ENCODE data around the gene SH2D4B. TPM values are rescaled to one million over a fixed set of nuclear protein-coding genes. Genes with fewer than 3 reads are reported as not detected.

The SH2D4B gene
- total RNA-seq, 1 experiment from 2014 or later: not detected

- Histone ChIP-seq H3K4me3 (ENCODE audit: low read length) (no peak overlapping the region), H3K4me1 (ENCODE audit: insufficient read depth, low read length) (no peaks in the 10 kb centered on the region), H3K9me3 (ENCODE audit: low read length) (no peaks in the 10 kb centered on the region), H3K27me3 (ENCODE audit: low read length) (no peaks in the 10 kb centered on the region), H3K9ac (ENCODE audit: low read length) (no peak overlapping the region), H3K9me2 (replicated peaks; ENCODE audit: low read length) (no peaks in the 10 kb centered on the region), H3K4me2 (ENCODE audit: low read length) (no peak overlapping the region), H3K36me3 (ENCODE audit: low read depth, low read length) (no peaks in the 10 kb centered on the region), H2AFZ (ENCODE audit: low read length) (no peak overlapping the region), H3F3A (ENCODE audit: low read length, unreplicated experiment) (no peaks in the 10 kb centered on the region), H4K20me1 (ENCODE audit: low read length) (no peaks in the 10 kb centered on the region), H3K27ac (ENCODE audit: low read length) (no peak overlapping the region), H3K79me2 (ENCODE audit: low read length) (no peaks in the 10 kb centered on the region)
- no TSS peak for BruUV-seq (replicated peaks)
- DNase-seq: no peak
- ATAC-seq: no peak
- TF ChIP-seq EZH2 (IDR thresholded peaks at IDR 0.05; ENCODE audit: low read length, unreplicated experiment) (no peak), CTCF (conservative IDR thresholded peaks at IDR 0.05; ENCODE audit: low read depth, low read length) (no peak)
- ChIA-PET CTCF (no interaction called here), POLR2A (ENCODE audit: unreplicated experiment) (no interaction called here)
- intact Hi-C loops (cut with micrococcal nuclease): no loop called here
Observed at GRCh38 chr10:80538481-80539185, 931 bp downstream of the SH2D4B start.

- intact Hi-C loops (cut with micrococcal nuclease): no loop called here
Observed at GRCh38 chr10:80539421-80540031, 1.8 kb downstream of the SH2D4B start.

More at GRCh38 chr10:80539421-80540031, 1.8 kb downstream of the SH2D4B start:
- DNase-seq (no peak), ATAC-seq (no peak)
- BruUV-seq (replicated peaks): no TSS peak
- no peaks in the 10 kb centered on the region for H4K20me1 ChIP-seq (ENCODE audit: low read length)
- H3K9me3 ChIP-seq (ENCODE audit: low read length): no peaks in the 10 kb centered on the region
- no peaks in the 10 kb centered on the region for H3K36me3 ChIP-seq (ENCODE audit: low read depth, low read length)
- POLR2A ChIA-PET (ENCODE audit: unreplicated experiment): no interaction called here
- no peaks in the 10 kb centered on the region for H3K27me3 ChIP-seq (ENCODE audit: low read length)
- H3K9me2 ChIP-seq (replicated peaks; ENCODE audit: low read length): no peaks in the 10 kb centered on the region
- H3K4me2 ChIP-seq (ENCODE audit: low read length): no peak overlapping the region
- CTCF ChIA-PET: no interaction called here
- H3K4me3 ChIP-seq (ENCODE audit: low read length): no peak overlapping the region
- H2AFZ ChIP-seq (ENCODE audit: low read length): no peak overlapping the region
- H3F3A ChIP-seq (ENCODE audit: low read length, unreplicated experiment): no peaks in the 10 kb centered on the region
- no peaks in the 10 kb centered on the region for H3K79me2 ChIP-seq (ENCODE audit: low read length)
- H3K9ac ChIP-seq (ENCODE audit: low read length): no peak overlapping the region
- H3K27ac ChIP-seq (ENCODE audit: low read length): no peak overlapping the region
- TF ChIP-seq EZH2 (IDR thresholded peaks at IDR 0.05; ENCODE audit: low read length, unreplicated experiment) (no peak), CTCF (conservative IDR thresholded peaks at IDR 0.05; ENCODE audit: low read depth, low read length) (no peak), EZH2phosphoT487 (IDR thresholded peaks at IDR 0.05; ENCODE audit: borderline replicate concordance, low read length) (no peak)
- H3K4me1 ChIP-seq (ENCODE audit: insufficient read depth, low read length): no peaks in the 10 kb centered on the region

Measured in PC-3 (cell line).